Activated T-helper 1 cell treated with Interleukin-2 at 50 U/mL for 16 hours (primary cell): ENCODE results near the gene RNASE12.
"Not testable (repeated sequence)": the region's sequence is repeated elsewhere in the genome, so short reads cannot be mapped to it uniquely, and the experiment has no call there.

Source experiments
- DNase-seq: peaks from one replicate; pipeline ENCODE4 v3.0.0-alpha.2; 2020; ENCODE audit warnings: low read depth

Gene RNASE12

GRCh38 chr14:20614038-20614840, 23.1 kb upstream of the RNASE12 start:
- DNase-seq: no peak

GRCh38 chr14:20613094-20614037, 22.2 kb upstream of the RNASE12 start:
- DNase-seq: peak; percentile 63

- no peak for DNase-seq
Observed at GRCh38 chr14:20612403-20612802, 21.2 kb upstream of the RNASE12 start.

GRCh38 chr14:20611277-20611676, 20.1 kb upstream of the RNASE12 start:
- DNase-seq: no peak

- peak; percentile 45 for DNase-seq
Observed at GRCh38 chr14:20610002-20610765, 19.0 kb upstream of the RNASE12 start.

- DNase-seq: peak; percentile 34
Observed at GRCh38 chr14:20609215-20610001, 18.2 kb upstream of the RNASE12 start.

- DNase-seq: no peak
Observed at GRCh38 chr14:20608383-20609110, 17.4 kb upstream of the RNASE12 start.

- DNase-seq: no peak
Observed at GRCh38 chr14:20607617-20608016, 16.4 kb upstream of the RNASE12 start.

- DNase-seq: no peak
Observed at GRCh38 chr14:20606902-20607242, 15.7 kb upstream of the RNASE12 start.

- DNase-seq: no peak
Observed at GRCh38 chr14:20606190-20606901, 15.2 kb upstream of the RNASE12 start.

- no peak for DNase-seq
Observed at GRCh38 chr14:20603813-20604690, 12.9 kb upstream of the RNASE12 start.

GRCh38 chr14:20602583-20602982, 11.4 kb upstream of the RNASE12 start:
- no peak for DNase-seq

GRCh38 chr14:20601522-20601921, 10.3 kb upstream of the RNASE12 start:
- DNase-seq: no peak

GRCh38 chr14:20597108-20597507, 5.9 kb upstream of the RNASE12 start:
- no peak for DNase-seq

- DNase-seq: not testable (repeated sequence)
Observed at GRCh38 chr14:20595726-20596125, 4.5 kb upstream of the RNASE12 start.

GRCh38 chr14:20592574-20592973, 1.4 kb upstream of the RNASE12 start:
- DNase-seq: no peak

- DNase-seq: no peak
Observed at GRCh38 chr14:20587489-20588154, 3.6 kb downstream of the RNASE12 start, which contains the start of gene RNASE11. TSS of gene RNASE11 (minus strand) at chr14:20588001.

GRCh38 chr14:20583908-20584307, 7.3 kb downstream of the RNASE12 start:
- DNase-seq: no peak
